NCI-H2029 treated with DMSO at 0.1 percent for 48 hours (cell line): ENCODE results near the gene UPK3BL2.
"Not testable (repeated sequence)": the region's sequence is repeated elsewhere in the genome, so short reads cannot be mapped to it uniquely, and the experiment has no call there.

Source experiments
- DNase-seq: peaks from one replicate; lab custom pipeline; 2025; lab: John Stamatoyannopoulos, UW

Gene UPK3BL2

GRCh38 chr7:102543596-102543995, at the start of gene UPK3BL2:
Gene UPK3BL2 (minus strand): TSS chr7:102543696. CDS start chr7:102543636, 60 bp downstream.
- DNase-seq = not testable (repeated sequence)

- DNase-seq = not testable (repeated sequence)
These were observed 49.1 kb upstream of the UPK3BL2 start for GRCh38 chr7:102592477-102593019.

DNA sequence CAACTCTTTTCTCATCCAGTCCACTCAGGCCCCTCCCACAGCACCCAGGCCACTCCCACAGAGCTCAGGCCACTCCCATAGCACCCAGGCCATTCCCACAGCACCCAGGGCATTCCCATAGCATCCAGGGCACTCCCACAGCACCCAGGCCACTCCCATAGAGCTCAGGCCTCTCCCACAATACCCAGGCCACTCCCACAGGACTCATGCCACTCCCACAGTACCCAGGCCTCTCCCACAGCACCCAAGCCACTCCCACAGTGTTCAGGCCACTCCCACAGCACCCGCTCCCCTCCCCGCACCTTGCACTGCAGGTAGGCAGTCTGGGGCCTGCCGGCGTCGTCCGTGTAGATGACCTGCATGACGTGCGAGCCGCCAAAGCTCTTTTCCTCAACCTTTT, 46.4 kb upstream of the UPK3BL2 start:
- not testable (repeated sequence) for DNase-seq

GRCh38 chr7:102583495-102583894, 40.0 kb upstream of the UPK3BL2 start:
- not testable (repeated sequence) for DNase-seq

DNA sequence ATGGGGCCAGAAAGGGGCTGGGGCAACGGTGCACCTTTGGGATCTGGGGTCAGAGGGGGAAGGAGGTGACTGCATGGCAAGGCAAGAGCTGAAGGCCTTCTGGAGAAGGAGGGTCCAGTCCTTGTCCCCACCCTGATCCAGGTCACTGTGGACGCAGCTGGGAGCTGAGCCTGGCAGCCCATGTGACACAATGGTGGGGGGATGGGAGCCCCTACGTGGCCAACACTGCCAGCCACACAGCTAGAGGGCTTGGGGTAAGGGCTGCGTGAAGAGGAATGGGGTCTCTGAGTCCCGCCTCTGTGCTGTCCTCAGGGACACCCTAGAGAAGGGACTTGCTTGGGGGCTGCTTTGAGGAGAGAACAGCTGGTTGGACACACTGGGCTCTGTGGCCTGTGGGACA, 38.2 kb upstream of the UPK3BL2 start:
- not testable (repeated sequence) for DNase-seq

GRCh38 chr7:102578486-102578885, 35.0 kb upstream of the UPK3BL2 start:
- not testable (repeated sequence) for DNase-seq

DNA sequence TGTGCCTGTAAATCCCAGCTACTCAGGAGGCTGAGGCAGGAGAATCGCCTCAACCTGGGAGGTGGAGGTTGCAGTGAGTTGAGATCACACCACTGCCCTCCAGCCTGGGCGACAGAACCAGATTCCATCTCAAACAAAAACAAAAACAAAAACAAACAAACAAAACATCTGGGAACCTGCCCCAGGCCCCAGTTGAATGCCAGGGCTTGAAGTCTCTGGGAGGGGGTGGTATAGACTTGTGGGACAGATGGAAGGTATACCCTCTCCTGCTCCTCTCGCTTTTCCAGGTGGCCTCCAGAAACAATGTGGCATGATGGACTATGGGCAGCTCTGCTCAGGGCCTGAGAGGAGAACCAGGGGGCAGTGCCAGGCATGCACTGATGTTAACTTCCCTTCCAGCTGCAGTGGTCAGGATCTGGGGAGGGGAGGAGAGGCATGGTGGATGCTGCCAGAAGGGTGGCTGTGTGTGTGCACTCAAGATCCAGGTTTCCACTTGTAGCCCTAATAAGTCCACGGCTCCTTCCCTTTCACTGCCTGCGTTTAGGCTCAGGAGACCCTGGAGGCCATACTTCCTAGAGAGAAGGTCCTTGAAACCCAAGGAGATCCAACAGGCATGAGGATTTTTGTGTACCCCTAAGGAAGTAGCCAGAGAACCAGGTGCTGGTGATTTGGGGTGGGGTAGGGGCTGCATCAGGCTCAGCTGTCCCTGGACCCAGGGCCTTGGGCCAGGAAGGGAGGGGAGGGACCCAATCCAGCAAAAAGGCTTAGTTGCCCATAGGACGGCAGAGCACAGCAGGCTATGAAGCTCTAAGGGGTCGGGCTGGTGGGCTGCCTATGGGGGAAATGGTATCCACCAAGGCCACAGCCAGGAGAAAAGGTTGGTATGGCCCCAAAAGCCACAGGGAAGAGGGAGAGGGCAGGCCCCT, 34.1 kb upstream of the UPK3BL2 start:
- DNase-seq = not testable (repeated sequence)

DNA sequence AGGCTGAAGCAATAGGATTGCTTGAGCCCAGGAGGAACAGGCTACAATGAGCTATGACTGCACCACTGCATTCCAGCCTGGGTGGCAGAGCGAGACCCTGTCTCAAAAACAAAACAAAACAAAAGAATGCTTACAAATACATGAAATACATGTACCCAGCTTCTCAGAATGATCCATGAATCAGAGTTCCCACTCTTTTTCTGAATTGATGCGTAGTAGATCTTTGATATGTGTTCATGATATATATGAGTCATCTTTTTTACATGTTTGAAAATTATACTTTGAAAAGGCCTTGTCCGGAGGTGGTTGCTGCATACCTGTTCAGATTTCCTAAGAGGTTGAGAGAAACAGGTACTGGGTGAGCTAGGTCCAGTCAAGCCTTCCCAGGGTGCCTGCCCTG, 32.9 kb upstream of the UPK3BL2 start:
- not testable (repeated sequence) for DNase-seq

DNA sequence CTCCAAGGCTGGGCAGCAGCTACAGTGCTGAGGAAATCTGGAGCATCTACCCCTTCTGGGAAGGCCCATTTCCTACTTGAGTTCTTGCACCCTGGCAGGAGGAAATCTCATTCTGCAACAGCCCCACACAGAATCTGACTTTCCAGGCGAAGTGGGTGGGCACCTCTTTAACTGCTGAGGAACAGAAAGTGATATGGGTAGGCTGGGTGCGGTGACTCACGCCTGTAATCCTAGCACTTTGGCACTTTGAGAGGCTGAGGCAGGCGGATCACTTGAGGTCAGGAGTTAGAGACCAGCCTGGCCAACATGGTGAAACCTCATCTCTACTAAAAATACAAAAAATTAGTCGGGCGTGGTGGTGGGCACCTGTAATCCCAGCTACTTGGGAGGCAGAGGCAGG, 31.1 kb upstream of the UPK3BL2 start:
- not testable (repeated sequence) for DNase-seq

- not testable (repeated sequence) for DNase-seq
These were observed 29.1 kb upstream of the UPK3BL2 start, which contains the start of gene POLR2J3 for GRCh38 chr7:102572261-102573239. Gene POLR2J3 (minus strand): TSS chr7:102572583. CDS start chr7:102572521, 62 bp downstream.

GRCh38 chr7:102568620-102569019, 25.1 kb upstream of the UPK3BL2 start:
- not testable (repeated sequence) for DNase-seq

- DNase-seq = not testable (repeated sequence)
These were observed 7.4 kb upstream of the UPK3BL2 start, which contains the start of gene SPDYE2 for GRCh38 chr7:102550808-102551422. Gene SPDYE2 (plus strand): TSS chr7:102551226. CDS start chr7:102553256, 2,030 bp downstream.

DNA sequence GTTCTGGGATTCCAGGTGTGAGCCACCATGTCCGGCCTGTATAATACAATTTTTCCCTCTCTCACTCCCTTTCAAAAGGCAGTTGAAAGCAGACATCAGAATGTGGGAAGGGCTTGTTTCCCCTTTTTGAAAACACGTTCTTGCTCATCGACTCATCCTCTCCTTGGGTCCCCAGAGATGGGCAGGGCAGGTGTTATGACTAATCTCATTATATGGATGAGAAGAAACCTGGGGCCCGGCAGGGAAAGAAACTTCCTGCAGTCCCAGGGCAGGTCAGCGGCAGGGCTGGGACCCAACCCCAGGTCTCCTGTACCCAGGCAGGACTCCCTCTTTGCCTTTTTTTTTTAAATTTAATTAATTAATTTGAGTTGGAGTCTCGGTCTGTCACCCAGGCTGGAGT, 2.9 kb upstream of the UPK3BL2 start:
- not testable (repeated sequence) for DNase-seq

DNA sequence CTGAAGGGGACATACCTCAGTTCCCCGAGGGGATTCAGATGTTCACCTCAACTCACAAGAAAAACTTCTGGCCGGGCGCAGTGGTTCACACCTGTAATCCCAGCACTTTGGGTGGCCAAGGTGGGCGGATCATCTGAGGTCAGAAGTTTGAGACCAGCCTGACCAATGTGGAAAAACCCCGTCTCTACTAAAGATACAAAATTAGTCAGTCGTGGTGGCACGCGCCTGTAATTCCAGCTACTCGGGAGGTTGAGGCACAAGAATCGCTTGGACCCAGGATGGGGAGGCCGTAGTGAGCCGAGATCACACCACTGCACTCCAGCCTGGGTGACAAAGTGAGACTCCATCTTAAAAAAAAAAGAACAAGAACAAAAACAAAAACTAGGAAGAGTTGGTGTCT, 1.8 kb upstream of the UPK3BL2 start:
- DNase-seq = not testable (repeated sequence)

GRCh38 chr7:102544372-102544771, 876 bp upstream of the UPK3BL2 start:
- DNase-seq = not testable (repeated sequence)

GRCh38 chr7:102542771-102543170, 725 bp downstream of the UPK3BL2 start:
- DNase-seq = not testable (repeated sequence)

DNA sequence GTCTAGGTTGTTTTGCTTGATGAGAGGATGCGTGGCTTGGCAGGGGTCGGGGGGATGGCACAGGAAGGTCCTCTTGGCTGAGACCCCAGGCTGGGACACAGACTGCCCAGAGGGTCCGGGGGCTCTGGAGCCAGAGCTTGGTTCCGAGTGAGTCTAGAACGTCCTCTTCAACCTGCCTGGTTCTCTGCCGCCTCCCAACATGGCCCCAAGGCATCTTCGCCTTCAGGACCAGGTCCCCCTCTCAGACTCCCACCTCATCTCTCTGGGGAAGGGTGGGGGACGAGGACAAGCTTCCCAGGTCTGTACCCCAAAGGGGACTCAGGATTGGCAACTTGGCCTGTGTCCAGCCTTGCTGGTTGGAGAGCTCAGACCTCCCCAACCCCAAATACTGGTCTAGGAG, 1.4 kb downstream of the UPK3BL2 start:
- not testable (repeated sequence) for DNase-seq

- not testable (repeated sequence) for DNase-seq
These were observed 2.9 kb downstream of the UPK3BL2 start for GRCh38 chr7:102540604-102541003.

DNA sequence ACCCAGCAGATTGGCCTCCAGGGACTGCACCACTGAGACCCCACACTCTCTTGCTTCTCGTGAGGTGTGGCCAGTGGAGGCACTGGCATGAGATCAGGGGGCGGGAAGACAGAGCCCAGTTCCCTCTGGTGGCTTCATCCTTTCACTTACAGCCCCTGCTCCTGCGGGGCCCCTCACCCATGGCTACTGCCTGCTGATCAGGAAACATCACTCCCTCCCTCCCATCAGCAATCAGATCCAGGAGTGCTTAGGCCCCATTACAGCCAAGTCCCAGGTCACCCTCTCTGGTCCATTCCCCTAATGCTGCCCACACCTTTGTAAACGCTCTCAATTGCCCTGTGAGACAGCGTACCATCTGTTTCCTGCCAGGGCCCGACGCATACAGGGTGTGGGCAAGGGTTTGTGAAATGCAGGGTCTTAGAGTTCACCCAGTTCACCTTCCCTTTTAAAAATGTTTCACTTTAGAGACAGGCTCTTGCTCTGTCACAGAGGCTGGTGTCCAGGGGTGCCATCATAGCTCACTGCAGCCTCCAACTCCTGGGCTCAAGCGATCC, 8.4 kb downstream of the UPK3BL2 start:
- DNase-seq = not testable (repeated sequence)

- DNase-seq = not testable (repeated sequence)
These were observed 11.4 kb downstream of the UPK3BL2 start for GRCh38 chr7:102532127-102532526.

- DNase-seq = not testable (repeated sequence)
These were observed 11.9 kb downstream of the UPK3BL2 start for GRCh38 chr7:102531583-102531982.
